ENCODE measurements around the gene DEPP1. TPM values are rescaled to one million over a fixed set of nuclear protein-coding genes. Genes with fewer than 3 reads are reported as not detected.
"Not testable (repeated sequence)": the region's sequence is repeated elsewhere in the genome, so short reads cannot be mapped to it uniquely, and the experiment has no call there.

The DEPP1 gene
- 10 to 100 TPM; 13.0 to 72.4 (median 23.4) TPM for polyA plus RNA-seq (ENCODE audit: insufficient read length in 10 of 10)
- long read RNA-seq, donor 1, transcript DEPP1-201 (2 exons, 2,120 nt): major isoform, 17 of 17 reads
- long read RNA-seq, donor 1, partial matches to known transcripts: 0 of 17 reads
- long read RNA-seq, donor 1, other reads (novel, unspliced or antisense): 0 of 17 reads
- long read RNA-seq, donor 2, transcript DEPP1-201 (2 exons, 2,120 nt): major isoform, 23 of 23 reads
- long read RNA-seq, donor 2, partial matches to known transcripts: 0 of 23 reads
- long read RNA-seq, donor 2, other reads (novel, unspliced or antisense): 0 of 23 reads
- long read RNA-seq, donor 3: 0 reads
- long read RNA-seq, donor 4, transcript DEPP1-201 (2 exons, 2,120 nt): major isoform, 14 of 14 reads
- long read RNA-seq, donor 4, partial matches to known transcripts: 0 of 14 reads
- long read RNA-seq, donor 4, other reads (novel, unspliced or antisense): 0 of 14 reads
- long read RNA-seq, donor 5, transcript DEPP1-201 (2 exons, 2,120 nt): major isoform, 31 of 31 reads
- long read RNA-seq, donor 5, partial matches to known transcripts: 0 of 31 reads
- long read RNA-seq, donor 5, other reads (novel, unspliced or antisense): 0 of 31 reads
- long read RNA-seq, donor 6, transcript DEPP1-201 (2 exons, 2,120 nt): major isoform, 12 of 12 reads
- long read RNA-seq, donor 6, partial matches to known transcripts: 0 of 12 reads
- long read RNA-seq, donor 6, other reads (novel, unspliced or antisense): 0 of 12 reads
- long read RNA-seq, donor 7, transcript DEPP1-201 (2 exons, 2,120 nt): major isoform, 21 of 21 reads
- long read RNA-seq, donor 7, partial matches to known transcripts: 0 of 21 reads
- long read RNA-seq, donor 7, other reads (novel, unspliced or antisense): 0 of 21 reads
- long read RNA-seq, donor 8, transcript DEPP1-201 (2 exons, 2,120 nt): major isoform, 5 of 5 reads
- long read RNA-seq, donor 8, partial matches to known transcripts: 0 of 5 reads
- long read RNA-seq, donor 8, other reads (novel, unspliced or antisense): 0 of 5 reads
- long read RNA-seq, donor 9, transcript DEPP1-201 (2 exons, 2,120 nt): major isoform, 5 of 5 reads
- long read RNA-seq, donor 9, partial matches to known transcripts: 0 of 5 reads
- long read RNA-seq, donor 9, other reads (novel, unspliced or antisense): 0 of 5 reads

DNA sequence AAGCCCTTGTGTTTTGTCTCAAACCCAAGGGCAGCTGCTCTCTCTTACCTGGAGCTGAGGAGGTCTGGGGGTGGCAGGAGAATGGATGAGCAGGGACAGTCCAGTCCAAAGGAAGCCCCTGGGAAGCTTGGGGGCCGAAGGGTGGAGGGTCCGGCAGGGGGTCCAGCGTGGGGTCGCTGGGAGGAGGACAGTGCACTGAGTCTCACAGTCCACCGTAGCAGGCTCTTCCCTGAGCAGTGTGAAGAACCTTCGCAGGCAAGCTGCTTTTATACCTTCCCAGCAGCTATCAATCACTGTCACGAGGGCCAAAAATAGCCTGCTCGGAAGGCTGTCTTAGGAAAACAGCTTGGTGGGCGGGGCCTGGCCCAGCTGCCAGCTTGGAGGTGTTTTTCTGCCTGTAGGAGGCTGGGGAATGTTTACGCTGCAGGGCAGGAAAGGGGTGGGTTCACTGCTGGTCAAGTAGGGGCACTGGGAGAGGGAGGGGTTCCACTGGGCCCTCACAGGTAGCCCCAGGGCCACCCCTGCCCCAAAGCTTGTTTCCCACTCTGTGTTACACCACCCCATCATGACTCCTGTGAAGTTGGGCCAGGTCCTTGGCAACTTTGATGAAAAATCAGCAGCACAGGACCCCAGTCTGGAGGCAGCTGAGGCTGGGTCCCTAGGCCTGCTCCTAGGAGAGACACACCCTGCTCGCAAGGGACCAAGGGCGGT lies at the start of gene DEPP1:
Gene DEPP1 (minus strand): TSS at position 240 of the 711 bp plus-strand sequence. CDS start 779 bp downstream, outside the sequence.
- peak; percentile 87 to 92 (median 90) for DNase-seq

DNA sequence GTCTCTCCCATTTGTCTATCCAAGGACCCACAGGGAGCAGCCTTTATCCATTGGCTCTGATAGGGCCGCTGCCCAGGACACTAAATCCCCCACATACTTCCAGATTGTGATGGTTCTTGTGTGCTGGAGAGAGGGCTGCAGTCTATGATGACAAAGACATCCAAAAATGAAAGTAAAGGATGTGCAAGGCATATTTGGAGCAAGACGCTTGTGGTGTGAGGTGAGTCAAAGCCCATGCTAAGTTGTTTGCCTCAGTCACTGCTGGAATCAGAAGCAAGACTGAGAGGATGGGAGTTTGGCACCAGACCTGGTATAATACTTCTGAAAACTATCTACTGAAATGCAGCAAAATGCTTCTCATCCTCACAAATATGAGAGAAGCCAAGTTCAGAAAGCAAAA lies 44.8 kb upstream of the DEPP1 start:
- no peak for DNase-seq

DNA sequence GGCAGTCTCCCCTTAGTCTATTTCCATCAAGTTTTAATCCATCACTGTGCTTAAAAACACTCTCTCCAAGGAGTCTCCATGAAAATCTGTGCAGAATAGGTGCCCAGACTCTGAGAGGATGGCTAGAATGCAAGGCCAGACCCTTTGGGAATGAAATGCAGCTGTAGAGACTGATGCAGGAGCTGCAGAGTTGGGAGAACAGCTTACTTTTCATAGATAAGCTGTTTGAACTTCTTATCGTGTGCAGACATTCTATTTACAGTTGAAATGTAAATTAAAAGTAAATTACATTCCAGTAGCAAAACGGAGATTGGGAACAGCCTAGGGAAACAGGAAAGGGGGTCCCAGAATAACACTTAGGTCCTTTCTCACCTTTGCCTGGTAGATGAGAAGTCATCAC lies 37.0 kb upstream of the DEPP1 start:
- DNase-seq: no peak

GRCh38 chr10:45014557-45014956 lies 35.9 kb upstream of the DEPP1 start:
- not testable (repeated sequence) for DNase-seq

DNA sequence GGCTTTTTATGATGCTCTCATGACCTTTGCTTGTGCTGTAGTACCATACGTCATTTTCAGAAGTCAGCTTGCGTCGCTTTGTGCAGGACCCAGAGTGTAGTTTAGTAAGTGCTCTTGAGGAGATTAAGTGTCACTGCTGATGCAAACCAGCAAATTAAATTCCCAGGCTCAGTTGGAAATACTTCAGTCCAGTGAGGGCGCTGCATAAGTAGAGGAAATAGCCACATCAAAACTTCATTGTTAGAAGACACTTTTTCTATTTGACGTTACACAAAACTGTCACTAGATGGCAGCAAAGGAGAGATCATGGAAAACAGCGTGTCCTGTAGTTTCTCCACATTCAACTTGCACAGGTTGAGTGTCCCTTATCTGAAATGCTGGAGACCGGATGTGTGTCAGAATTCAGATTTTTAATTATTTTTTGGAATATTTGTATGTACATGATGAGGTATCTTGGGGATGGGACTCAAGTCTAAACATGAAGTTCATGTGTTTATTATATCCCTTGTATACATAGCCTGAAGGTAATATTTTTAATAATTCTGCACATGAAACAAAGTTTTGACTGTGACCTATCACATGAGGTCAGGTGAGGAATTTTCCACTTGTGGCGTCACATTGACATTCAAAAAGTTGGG lies 30.0 kb upstream of the DEPP1 start:
- peak; percentile 78 to 88 (median 84) for DNase-seq

GRCh38 chr10:45006276-45007030 lies 27.8 kb upstream of the DEPP1 start:
- no peak for DNase-seq

- no peak for DNase-seq
Observed at GRCh38 chr10:45005284-45005683, 26.7 kb upstream of the DEPP1 start.

DNA sequence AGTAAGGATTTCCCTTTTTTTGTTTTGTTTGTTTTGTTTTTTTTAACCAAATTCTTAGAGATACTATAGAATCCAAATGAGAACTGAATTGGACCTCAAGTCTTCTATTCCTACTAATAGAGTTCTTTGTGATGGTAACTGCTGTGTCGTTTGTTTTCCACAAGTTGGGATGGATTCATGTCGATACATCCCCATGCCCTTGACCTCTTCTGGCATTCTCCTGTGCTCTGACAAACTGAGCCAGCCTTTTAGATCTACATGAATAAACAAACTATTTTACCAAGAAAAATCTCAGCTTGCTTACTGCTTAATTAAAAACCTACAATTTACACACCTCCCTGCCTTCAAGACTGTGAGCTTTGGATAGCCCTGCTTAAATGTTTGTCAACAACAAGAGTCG lies 26.1 kb upstream of the DEPP1 start:
- DNase-seq: no peak

DNA sequence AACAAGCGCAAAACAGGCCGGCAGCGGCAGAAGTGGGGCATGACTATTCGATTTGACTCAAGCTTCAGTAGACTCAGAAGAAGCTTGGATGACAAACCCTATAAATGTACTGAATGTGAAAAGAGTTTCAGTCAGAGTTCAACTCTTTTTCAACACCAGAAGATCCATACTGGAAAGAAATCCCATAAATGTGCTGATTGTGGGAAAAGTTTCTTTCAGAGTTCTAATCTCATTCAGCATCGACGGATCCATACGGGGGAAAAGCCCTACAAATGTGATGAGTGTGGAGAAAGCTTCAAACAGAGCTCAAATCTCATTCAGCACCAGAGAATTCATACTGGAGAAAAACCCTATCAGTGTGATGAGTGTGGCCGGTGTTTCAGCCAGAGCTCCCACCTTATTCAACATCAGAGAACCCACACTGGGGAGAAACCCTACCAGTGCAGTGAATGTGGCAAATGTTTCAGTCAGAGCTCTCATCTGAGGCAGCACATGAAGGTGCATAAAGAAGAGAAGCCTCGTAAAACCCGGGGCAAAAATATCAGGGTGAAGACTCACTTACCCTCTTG lies 24.9 kb upstream of the DEPP1 start:
- no peak for DNase-seq

- peak; percentile 49 to 89 (median 58) for DNase-seq
Observed at GRCh38 chr10:45001381-45002148, 23.0 kb upstream of the DEPP1 start.

- peak; percentile 69 to 95 (median 87) for DNase-seq
Observed at GRCh38 chr10:45000752-45001380, 22.3 kb upstream of the DEPP1 start, which contains the start of gene ZNF22. Gene ZNF22 (plus strand): TSS chr10:45000923. CDS start chr10:45003369, 2,446 bp downstream.

DNA sequence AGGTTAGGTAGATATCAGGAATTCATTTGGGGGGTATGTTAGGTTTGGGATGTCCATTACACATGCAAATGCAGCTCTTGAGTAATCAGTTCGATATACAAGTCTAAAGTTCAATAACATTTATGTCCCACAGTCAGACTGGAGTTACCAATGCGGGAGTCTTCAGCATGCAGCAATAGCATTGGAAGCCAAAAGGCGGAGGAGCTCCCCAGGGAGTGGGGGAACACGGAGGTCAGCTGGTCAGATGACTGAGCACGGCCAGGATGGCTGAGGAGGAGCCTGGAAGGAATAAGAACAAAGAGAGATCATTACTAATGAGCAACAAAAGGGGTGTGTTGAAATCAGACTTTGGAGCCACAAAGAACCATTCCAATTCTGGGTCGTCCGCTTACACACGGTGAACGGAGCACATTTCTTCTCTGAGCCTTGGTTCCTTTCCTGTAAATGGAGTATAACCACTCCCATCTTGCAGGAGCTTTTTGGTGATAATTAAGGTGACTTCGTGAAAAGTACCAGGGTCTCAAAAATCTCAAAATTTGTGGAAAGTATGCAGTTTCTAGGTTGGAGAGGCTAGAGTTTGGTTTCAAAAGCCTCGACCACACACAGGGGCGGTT lies 21.6 kb upstream of the DEPP1 start:
- peak in 2 of 3 donors; percentile 69 to 85 for DNase-seq

- DNase-seq: no peak
Observed at GRCh38 chr10:44998146-44998631, 19.6 kb upstream of the DEPP1 start.

GRCh38 chr10:44997105-44997748 lies 18.6 kb upstream of the DEPP1 start:
- DNase-seq: no peak

- peak; percentile 58 to 81 (median 61) for DNase-seq
Observed at GRCh38 chr10:44995914-44996669, 17.5 kb upstream of the DEPP1 start.

DNA sequence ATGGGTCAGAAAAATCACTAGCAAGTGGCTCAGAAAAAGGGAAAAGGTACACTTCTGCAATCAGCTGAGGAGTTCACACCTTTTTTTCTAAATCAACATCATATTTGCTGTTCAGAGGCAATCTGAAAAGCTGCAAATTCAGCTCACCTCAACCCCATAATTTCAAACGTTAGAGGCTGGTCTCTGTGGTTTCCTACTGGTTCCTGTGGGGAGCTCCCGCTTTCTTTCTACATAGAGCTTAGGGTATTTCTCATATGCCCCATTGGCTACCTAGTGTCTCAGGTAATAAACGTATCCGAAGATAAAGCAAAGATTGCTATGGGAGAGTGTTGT lies 16.9 kb upstream of the DEPP1 start:
- no peak for DNase-seq

Data from muscle of back (tissue), 13 donors.